ENCODE results near the gene KRT33A. TPM values are rescaled to one million over a fixed set of nuclear protein-coding genes. Genes with fewer than 3 reads are reported as not detected.
"Not testable (repeated sequence)": the region's sequence is repeated elsewhere in the genome, so short reads cannot be mapped to it uniquely, and the experiment has no call there.

Gene KRT33A
- not detected for polyA plus RNA-seq (ENCODE audit: insufficient read length in 12 of 12)
- long read RNA-seq, donor 1: 0 reads
- long read RNA-seq, donor 2: 0 reads
- long read RNA-seq, donor 3: 0 reads
- long read RNA-seq, donor 4: 0 reads
- long read RNA-seq, donor 5: 0 reads
- long read RNA-seq, donor 6: 0 reads
- long read RNA-seq, donor 7: 0 reads
- long read RNA-seq, donor 8: 0 reads
- long read RNA-seq, donor 9: 0 reads
- long read RNA-seq, donor 10: 0 reads
- long read RNA-seq, donor 11: 0 reads

GRCh38 chr17:41350381-41350878 lies at the start of gene KRT33A:
KRT33A (minus strand) TSS chr17:41350828; CDS start chr17:41350767, 61 bp downstream.
- DNase-seq: not testable (repeated sequence)

GRCh38 chr17:41396996-41397660 lies 46.5 kb upstream of the KRT33A start, which contains the start of gene KRT31:
KRT31 (minus strand) TSS chr17:41397608; CDS start chr17:41397539, 69 bp downstream.
- DNase-seq: no peak

GRCh38 chr17:41396340-41396739 lies 45.7 kb upstream of the KRT33A start:
- DNase-seq: no peak

- no peak for DNase-seq
Measured at GRCh38 chr17:41395611-41396010, 45.0 kb upstream of the KRT33A start.

GRCh38 chr17:41395044-41395443 lies 44.4 kb upstream of the KRT33A start:
- DNase-seq: not testable (repeated sequence)

GRCh38 chr17:41394254-41394996 lies 43.8 kb upstream of the KRT33A start:
- no peak for DNase-seq

- no peak for DNase-seq
Measured at GRCh38 chr17:41393826-41394225, 43.2 kb upstream of the KRT33A start.

GRCh38 chr17:41393294-41393693 lies 42.7 kb upstream of the KRT33A start:
- no peak for DNase-seq

GRCh38 chr17:41392278-41392677 lies 41.6 kb upstream of the KRT33A start:
- DNase-seq: no peak

GRCh38 chr17:41391535-41391934 lies 40.9 kb upstream of the KRT33A start:
- no peak for DNase-seq

- DNase-seq: no peak
Measured at GRCh38 chr17:41390411-41390938, 39.8 kb upstream of the KRT33A start.

GRCh38 chr17:41387670-41388069 lies 37.0 kb upstream of the KRT33A start:
- no peak for DNase-seq

- DNase-seq: no peak
Measured at GRCh38 chr17:41386227-41386626, 35.6 kb upstream of the KRT33A start.

- DNase-seq: no peak
Measured at GRCh38 chr17:41383690-41384089, 33.1 kb upstream of the KRT33A start.

- no peak for DNase-seq
Measured at GRCh38 chr17:41382394-41382793, 31.8 kb upstream of the KRT33A start.

- DNase-seq: not testable (repeated sequence)
Measured at GRCh38 chr17:41381943-41382342, 31.3 kb upstream of the KRT33A start, which contains the start of gene KRT34. KRT34 (minus strand) TSS chr17:41382306; CDS start chr17:41382246, 60 bp downstream.

- not testable (repeated sequence) for DNase-seq
Measured at GRCh38 chr17:41380091-41380490, 29.5 kb upstream of the KRT33A start.

GRCh38 chr17:41377546-41377945 lies 26.9 kb upstream of the KRT33A start:
- DNase-seq: no peak

GRCh38 chr17:41369713-41370112 lies 19.1 kb upstream of the KRT33A start, which contains the start of gene KRT33B:
KRT33B (minus strand) TSS chr17:41369813; CDS start chr17:41369750, 63 bp downstream.
- DNase-seq: no peak

GRCh38 chr17:41369023-41369422 lies 18.4 kb upstream of the KRT33A start:
- no peak for DNase-seq

- DNase-seq: no peak
Measured at GRCh38 chr17:41367426-41368075, 16.9 kb upstream of the KRT33A start.
